DND-41 (cell line): Measurements from ENCODE around the gene MAP6.

ENCODE experiments used
- ATAC-seq: fragments of 200-7000 bp; cut with Tn5 transposase; 3 replicates; pipeline ENCODE4 v1.9.1; 2021; ENCODE audit warnings: low read depth; ENCODE audit not compliant: insufficient read depth
- DNase-seq: peaks from one replicate; pipeline ENCODE4 v3.0.0-alpha.2; 2020
- H2AFZ ChIP-seq: 2 replicates; pipeline ENCODE4 v1.6.0; 2012; ENCODE audit warnings: low read depth, low read length
- H3K27ac ChIP-seq: 2 replicates; pipeline ENCODE4 v1.5.1; 2012; ENCODE audit warnings: low read length, inconsistent platforms
- H3K27me3 ChIP-seq: fragments of 200-600 bp; sonication (generic); 2 replicates; pipeline ENCODE4 v1.6.0; 2012; ENCODE audit warnings: low read length, mild to moderate bottlenecking, inconsistent platforms; ENCODE audit not compliant: insufficient read depth, poor library complexity
- H3K36me3 ChIP-seq: 2 replicates; pipeline ENCODE4 v1.5.1; 2012; ENCODE audit warnings: low read length, inconsistent platforms; ENCODE audit not compliant: insufficient read depth
- H3K4me1 ChIP-seq: 2 replicates; pipeline ENCODE4 v1.5.1; 2012; ENCODE audit warnings: mild to moderate bottlenecking, low read length; ENCODE audit not compliant: insufficient read depth
- H3K4me2 ChIP-seq: 2 replicates; pipeline ENCODE4 v1.6.0; 2012; ENCODE audit warnings: mild to moderate bottlenecking, moderate library complexity, low read length, inconsistent platforms; ENCODE audit not compliant: insufficient read depth
- H3K4me3 ChIP-seq, 2 experiments: fragments of 200-600 bp in 1 of 2; shearing (Covaris generic) in 1 of 2; 2 replicates each; pipeline ENCODE4 v1.5.1; 2012 to 2016; ENCODE audit warnings: inconsistent platforms in 2 of 2, low read length in 2 of 2, mild to moderate bottlenecking in 2 of 2, low read depth in 1 of 2, moderate library complexity in 1 of 2
- H3K79me2 ChIP-seq: 2 replicates; pipeline ENCODE4 v1.6.0; 2012; ENCODE audit warnings: low read length, inconsistent platforms; ENCODE audit not compliant: insufficient read depth
- H3K9ac ChIP-seq: 2 replicates; pipeline ENCODE4 v1.6.0; 2012; ENCODE audit warnings: low read depth, mild to moderate bottlenecking, inconsistent platforms, low read length, moderate library complexity
- H3K9me3 ChIP-seq: 2 replicates; pipeline ENCODE4 v1.5.1; 2012; ENCODE audit warnings: low read length, moderate library complexity, mild to moderate bottlenecking, inconsistent platforms; ENCODE audit not compliant: insufficient read depth, severe bottlenecking
- H4K20me1 ChIP-seq: 2 replicates; pipeline ENCODE4 v1.6.0; 2012; ENCODE audit warnings: low read length; ENCODE audit not compliant: insufficient read depth
- EZH2 ChIP-seq: IDR thresholded peaks from 3 replicates; pipeline ENCODE4 v1.6.1; 2012; ENCODE audit warnings: borderline replicate concordance, low read depth, mild to moderate bottlenecking, moderate library complexity, low read length, inconsistent platforms; ENCODE audit not compliant: severe bottlenecking
- TF ChIP-seq, protein P1 (sequence below): IDR thresholded peaks from 2 replicates; pipeline ENCODE4 v1.5.1; 2012; ENCODE audit warnings: borderline replicate concordance, low read length, moderate library complexity, mild to moderate bottlenecking; ENCODE audit not compliant: poor library complexity, severe bottlenecking; ENCODE audit errors: extremely low read depth

The MAP6 gene

DNA sequence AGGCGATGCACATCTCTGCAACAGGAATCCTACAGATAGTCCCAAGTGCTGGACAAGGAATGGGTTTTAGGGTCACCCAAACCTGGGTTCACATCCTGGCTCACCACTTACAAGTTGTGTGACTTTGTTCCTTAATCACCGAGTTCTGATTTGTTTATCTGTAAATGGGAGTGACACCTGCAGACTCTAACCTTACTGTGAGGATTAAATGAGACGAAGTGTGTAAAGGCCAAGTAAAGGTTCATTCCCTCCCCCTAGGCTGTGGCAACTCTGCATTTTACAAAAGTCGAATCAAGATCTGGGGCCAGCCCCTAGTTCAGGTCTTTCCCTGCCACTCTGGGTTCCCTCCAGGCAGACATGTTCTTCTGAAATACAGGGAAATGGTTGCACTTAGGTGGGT, 71.9 kb downstream of the MAP6 start:
- Histone ChIP-seq H3K9me3 (no peaks in the 10 kb centered on the region), H3K4me3 (no peak overlapping the region), H3K36me3 (no peaks in the 10 kb centered on the region), H3K27ac (no peak overlapping the region), H2AFZ (no peak overlapping the region), H3K9ac (no peak overlapping the region), H3K79me2 (no peaks in the 10 kb centered on the region), H4K20me1 (no peaks in the 10 kb centered on the region), H3K27me3 (peaks cover 9% of the 10 kb centered on the region), H3K4me2 (no peak overlapping the region), H3K4me1 (no peaks in the 10 kb centered on the region)
- DNase-seq (no peak), ATAC-seq (no peak)
- TF ChIP-seq EZH2, result no peak
- TF ChIP-seq, protein P1, sequence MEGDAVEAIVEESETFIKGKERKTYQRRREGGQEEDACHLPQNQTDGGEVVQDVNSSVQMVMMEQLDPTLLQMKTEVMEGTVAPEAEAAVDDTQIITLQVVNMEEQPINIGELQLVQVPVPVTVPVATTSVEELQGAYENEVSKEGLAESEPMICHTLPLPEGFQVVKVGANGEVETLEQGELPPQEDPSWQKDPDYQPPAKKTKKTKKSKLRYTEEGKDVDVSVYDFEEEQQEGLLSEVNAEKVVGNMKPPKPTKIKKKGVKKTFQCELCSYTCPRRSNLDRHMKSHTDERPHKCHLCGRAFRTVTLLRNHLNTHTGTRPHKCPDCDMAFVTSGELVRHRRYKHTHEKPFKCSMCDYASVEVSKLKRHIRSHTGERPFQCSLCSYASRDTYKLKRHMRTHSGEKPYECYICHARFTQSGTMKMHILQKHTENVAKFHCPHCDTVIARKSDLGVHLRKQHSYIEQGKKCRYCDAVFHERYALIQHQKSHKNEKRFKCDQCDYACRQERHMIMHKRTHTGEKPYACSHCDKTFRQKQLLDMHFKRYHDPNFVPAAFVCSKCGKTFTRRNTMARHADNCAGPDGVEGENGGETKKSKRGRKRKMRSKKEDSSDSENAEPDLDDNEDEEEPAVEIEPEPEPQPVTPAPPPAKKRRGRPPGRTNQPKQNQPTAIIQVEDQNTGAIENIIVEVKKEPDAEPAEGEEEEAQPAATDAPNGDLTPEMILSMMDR, result no peak

DNA sequence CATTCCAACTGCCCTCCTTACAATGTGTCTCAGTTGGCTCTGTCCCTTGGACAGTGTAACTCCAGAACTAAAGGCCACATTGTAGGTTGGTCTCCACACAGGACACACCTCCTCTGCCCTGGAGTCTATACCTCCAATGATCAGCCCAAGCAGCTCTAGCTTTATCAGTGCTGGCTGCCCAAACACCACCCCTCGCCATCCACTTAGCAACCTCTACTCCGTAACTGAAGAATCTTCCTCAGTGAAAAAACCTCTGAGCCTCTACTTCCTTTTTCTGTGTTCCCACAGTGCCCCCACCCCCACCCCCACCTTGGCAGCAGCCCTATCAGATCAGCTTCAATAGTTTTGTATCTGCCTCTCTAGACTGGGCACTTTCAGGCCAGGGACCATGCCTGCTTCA, 73.4 kb downstream of the MAP6 start:
- no peak for ATAC-seq
- Histone ChIP-seq H3K9me3 (no peaks in the 10 kb centered on the region), H3K36me3 (no peaks in the 10 kb centered on the region), H4K20me1 (no peaks in the 10 kb centered on the region), H3K4me2 (no peak overlapping the region), H3K4me3 (no peak overlapping the region), H3K79me2 (no peaks in the 10 kb centered on the region), H3K9ac (no peak overlapping the region), H3K4me1 (no peaks in the 10 kb centered on the region), H2AFZ (no peak overlapping the region), H3K27ac (no peak overlapping the region), H3K27me3 (peaks cover 4% of the 10 kb centered on the region)
- no peak for DNase-seq
- TF ChIP-seq, protein P1, result no peak
- TF ChIP-seq EZH2, result no peak

DNA sequence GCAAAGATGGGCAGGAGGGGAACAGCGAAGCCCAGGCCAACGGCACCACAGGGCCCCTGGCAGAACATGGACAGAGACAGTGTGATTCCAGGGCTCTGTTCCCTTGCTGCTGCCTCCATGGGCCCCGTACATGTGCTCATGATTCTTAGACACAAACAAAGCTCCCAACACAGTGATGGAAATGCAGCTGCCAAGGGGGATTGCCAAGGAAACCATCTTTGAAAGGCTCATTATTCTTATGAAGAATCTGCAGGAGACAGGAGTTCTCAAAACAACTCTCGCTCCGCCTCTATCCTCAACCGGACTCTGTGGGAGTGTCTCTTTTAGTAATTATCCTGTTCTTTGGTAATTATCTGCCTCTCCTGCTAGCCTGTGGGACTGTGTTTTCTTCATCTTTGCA, 74.6 kb downstream of the MAP6 start:
- no peaks in the 10 kb centered on the region for H3K4me1 ChIP-seq
- no peak for TF ChIP-seq EZH2
- TF ChIP-seq, protein P1, result no peak
- no peak overlapping the region for H3K27ac ChIP-seq
- H4K20me1 ChIP-seq, result no peaks in the 10 kb centered on the region
- no peaks in the 10 kb centered on the region for H3K9me3 ChIP-seq
- H3K79me2 ChIP-seq, result no peaks in the 10 kb centered on the region
- H3K27me3 ChIP-seq, result peaks cover 4% of the 10 kb centered on the region
- no peak overlapping the region for H3K4me3 ChIP-seq
- H3K4me2 ChIP-seq, result no peak overlapping the region
- H3K9ac ChIP-seq, result no peak overlapping the region
- DNase-seq (no peak), ATAC-seq (no peak)
- H2AFZ ChIP-seq, result no peak overlapping the region
- no peaks in the 10 kb centered on the region for H3K36me3 ChIP-seq
